IgD-negative memory B cell (primary cell): ENCODE results near the gene NOP14. TPM values are rescaled to one million over a fixed set of nuclear protein-coding genes. Genes with fewer than 3 reads are reported as not detected.
A peak's percentile ranks its signal among the peaks of the same experiment; 100 is the strongest.
"Not testable (repeated sequence)": the region's sequence is repeated elsewhere in the genome, so short reads cannot be mapped to it uniquely, and the experiment has no call there.

Source experiments
- H3K27ac Mint-ChIP-seq, 3 donors: one replicate each; pipeline ENCODE4 v1.8.0; 2020 to 2022; ENCODE audit warnings: mild to moderate bottlenecking in 3 of 3, mixed read lengths in 3 of 3, moderate library complexity in 1 of 3
- H3K27me3 Mint-ChIP-seq: one replicate; pipeline ENCODE4 v1.8.0; 2021; ENCODE audit warnings: mixed read lengths
- H3K36me3 Mint-ChIP-seq: one replicate; pipeline ENCODE4 v1.8.0; 2020; ENCODE audit warnings: mild to moderate bottlenecking, mixed read lengths
- H3K4me1 Mint-ChIP-seq, 3 donors: one replicate each; pipeline ENCODE4 v1.8.0; 2020 to 2022; ENCODE audit warnings: mixed read lengths in 3 of 3, mild to moderate bottlenecking in 1 of 3
- H3K4me3 Mint-ChIP-seq, 4 donors: one replicate each; pipeline ENCODE4 v1.8.0; 2020 to 2022; ENCODE audit warnings: mild to moderate bottlenecking in 4 of 4, mixed read lengths in 4 of 4, moderate library complexity in 3 of 4
- H3K9me3 Mint-ChIP-seq, 3 donors: one replicate each; pipeline ENCODE4 v1.8.0; 2020 to 2021; ENCODE audit warnings: mixed read lengths in 3 of 3, mild to moderate bottlenecking in 1 of 3
- polyA plus RNA-seq: library from polyadenylated mRNA; unstranded; fragments of 300-500 nt; fragmentation: Illumina TruSeq; gene quantifications from one replicate; pipeline ENCODE4 v1.2.3, GENCODE V29; 2021

Gene NOP14
- polyA plus RNA-seq, 1 donor from 2014 or later, result 18.9 TPM

- peaks cover 4% of the 10 kb centered on the region for H3K27me3 Mint-ChIP-seq
Observed at GRCh38 chr4:2977211-2978088, 14.2 kb upstream of the NOP14 start.

GRCh38 chr4:2971275-2971674 lies 8.1 kb upstream of the NOP14 start:
- Mint-ChIP-seq H3K27me3 (peaks cover 4% of the 10 kb centered on the region), H3K9me3 (no peaks in the 10 kb centered on the region), H3K4me1 (peaks cover 0 to 2% (median 0%) of the 10 kb centered on the region in 3 donors), H3K27ac (no peak overlapping the region), H3K36me3 (peaks cover 2% of the 10 kb centered on the region), H3K4me3 (no peak overlapping the region)

More at GRCh38 chr4:2977211-2978088, 14.2 kb upstream of the NOP14 start:
- no peak overlapping the region for H3K4me3 Mint-ChIP-seq
- peaks cover 0 to 4% (median 4%) of the 10 kb centered on the region in 3 donors for H3K9me3 Mint-ChIP-seq
- H3K36me3 Mint-ChIP-seq, result peaks cover 2% of the 10 kb centered on the region
- H3K4me1 Mint-ChIP-seq, result peaks cover 0 to 3% (median 0%) of the 10 kb centered on the region in 3 donors
- no peak overlapping the region for H3K27ac Mint-ChIP-seq

- Mint-ChIP-seq H3K36me3 (peaks cover 2% of the 10 kb centered on the region), H3K27ac (peak overlapping the region in 1 of 3 donors; percentile 31), H3K9me3 (no peaks in the 10 kb centered on the region), H3K27me3 (peaks cover 2% of the 10 kb centered on the region), H3K4me3 (peak overlapping the region in 1 of 4 donors; percentile 14), H3K4me1 (peaks cover 0 to 9% (median 4%) of the 10 kb centered on the region in 3 donors)
Observed at GRCh38 chr4:2968381-2968780, 5.2 kb upstream of the NOP14 start.

- no peaks in the 10 kb centered on the region for H3K36me3 Mint-ChIP-seq
- H3K9me3 Mint-ChIP-seq, result no peaks in the 10 kb centered on the region
- peak overlapping the region in 2 of 3 donors; percentile 33 to 66 for H3K27ac Mint-ChIP-seq
- peaks cover 14 to 22% (median 17%) of the 10 kb centered on the region in 3 donors for H3K4me1 Mint-ChIP-seq
- H3K4me3 Mint-ChIP-seq, result peak overlapping the region in 2 of 4 donors; percentile 15 to 96
- H3K27me3 Mint-ChIP-seq, result peaks cover 2% of the 10 kb centered on the region
Observed at GRCh38 chr4:2965262-2965661, 2.1 kb upstream of the NOP14 start.

- peak overlapping the region; percentile 90 to 97 (median 95) for H3K4me3 Mint-ChIP-seq
- no peaks in the 10 kb centered on the region for H3K36me3 Mint-ChIP-seq
- no peaks in the 10 kb centered on the region for H3K9me3 Mint-ChIP-seq
- peaks cover 16 to 22% (median 17%) of the 10 kb centered on the region in 3 donors for H3K4me1 Mint-ChIP-seq
- H3K27me3 Mint-ChIP-seq, result peaks cover 2% of the 10 kb centered on the region
- peak overlapping the region in 2 of 3 donors; percentile 33 to 67 for H3K27ac Mint-ChIP-seq
Observed at GRCh38 chr4:2964706-2965258, 1.6 kb upstream of the NOP14 start.

DNA sequence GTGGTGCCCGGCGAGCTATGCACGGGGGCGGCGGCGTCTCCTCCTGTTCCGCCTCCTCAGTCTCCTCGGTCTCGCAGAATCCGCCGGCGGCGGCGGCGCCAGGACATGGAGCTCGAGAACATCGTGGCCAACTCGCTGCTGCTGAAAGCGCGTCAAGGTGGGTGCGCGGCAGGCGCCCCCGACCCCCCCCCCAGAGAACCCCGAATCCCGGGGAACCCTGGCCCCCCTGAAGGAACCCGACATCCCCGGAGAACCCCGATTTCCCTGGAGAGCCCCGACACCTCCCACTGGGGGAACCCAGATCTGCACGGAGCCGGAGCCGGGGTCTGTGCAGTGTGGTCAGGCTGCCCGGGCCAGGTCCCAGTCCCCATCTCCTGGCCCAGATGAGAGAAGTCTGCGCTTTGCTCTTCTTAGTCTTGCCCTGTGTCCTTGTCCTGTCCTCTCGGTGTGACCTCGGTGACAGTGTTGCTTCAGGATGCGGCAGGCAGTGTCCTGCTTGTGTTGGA lies 813 bp upstream of the NOP14 start:
- no peaks in the 10 kb centered on the region for H3K36me3 Mint-ChIP-seq

GRCh38 chr4:2962614-2963174 lies 512 bp downstream of the NOP14 start:
- Mint-ChIP-seq H3K36me3 (no peaks in the 10 kb centered on the region), H3K27ac (peak overlapping the region; percentile 91 to 96 (median 92)), H3K27me3 (peaks cover 2% of the 10 kb centered on the region), H3K4me3 (peak overlapping the region; percentile 90 to 97 (median 95)), H3K4me1 (peaks cover 28 to 30% (median 29%) of the 10 kb centered on the region in 3 donors), H3K9me3 (no peaks in the 10 kb centered on the region)

More for the DNA sequence above, 813 bp upstream of the NOP14 start:
- H3K4me1 Mint-ChIP-seq, result peaks cover 17 to 27% (median 21%) of the 10 kb centered on the region in 3 donors
- peak overlapping the region; percentile 90 to 97 (median 95) for H3K4me3 Mint-ChIP-seq
- H3K27ac Mint-ChIP-seq, result peak overlapping the region in 2 of 3 donors; percentile 67 to 83
- H3K27me3 Mint-ChIP-seq, result peaks cover 2% of the 10 kb centered on the region
- no peaks in the 10 kb centered on the region for H3K9me3 Mint-ChIP-seq

GRCh38 chr4:2961811-2962441 lies 1.3 kb downstream of the NOP14 start:
- Mint-ChIP-seq H3K4me3 (peak overlapping the region; percentile 90 to 97 (median 95)), H3K27me3 (peaks cover 2% of the 10 kb centered on the region), H3K36me3 (no peaks in the 10 kb centered on the region), H3K27ac (peak overlapping the region; percentile 91 to 96 (median 92)), H3K9me3 (no peaks in the 10 kb centered on the region), H3K4me1 (peaks cover 28 to 33% (median 32%) of the 10 kb centered on the region in 3 donors)

DNA sequence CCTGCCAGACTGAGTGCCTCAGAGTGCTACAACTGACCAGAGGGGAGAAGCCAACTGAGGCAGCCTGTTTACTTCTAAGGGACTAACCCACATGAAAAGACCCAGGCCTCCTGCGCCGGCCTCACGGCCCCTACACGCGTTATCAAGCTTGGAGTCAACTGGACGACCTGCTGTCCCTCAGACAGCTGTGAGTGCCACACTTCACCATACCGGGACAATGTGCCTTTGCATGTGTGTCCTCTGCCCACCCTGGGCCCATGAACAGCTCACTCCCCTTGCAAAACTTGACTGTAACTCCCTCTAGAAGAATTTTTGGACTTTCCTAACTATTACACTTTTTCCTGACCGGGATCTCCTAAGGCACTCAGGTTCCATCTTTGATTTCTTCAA lies 1.8 kb downstream of the NOP14 start:
- H3K4me1 Mint-ChIP-seq, result peaks cover 31 to 34% (median 32%) of the 10 kb centered on the region in 3 donors

GRCh38 chr4:2960450-2960849 lies 2.8 kb downstream of the NOP14 start:
- H3K27ac Mint-ChIP-seq, H3K36me3 Mint-ChIP-seq, H3K4me3 Mint-ChIP-seq, H3K27me3 Mint-ChIP-seq, H3K9me3 Mint-ChIP-seq: not testable (repeated sequence)
- peaks cover 31 to 35% (median 32%) of the 10 kb centered on the region in 3 donors for H3K4me1 Mint-ChIP-seq

More for the DNA sequence above, 1.8 kb downstream of the NOP14 start:
- Mint-ChIP-seq H3K27me3 (peaks cover 2% of the 10 kb centered on the region), H3K4me3 (peak overlapping the region; percentile 90 to 97 (median 95)), H3K9me3 (no peaks in the 10 kb centered on the region), H3K36me3 (no peaks in the 10 kb centered on the region), H3K27ac (peak overlapping the region; percentile 91 to 96 (median 92))

GRCh38 chr4:2958446-2958845 lies 4.8 kb downstream of the NOP14 start:
- no peaks in the 10 kb centered on the region for H3K27me3 Mint-ChIP-seq
- no peak overlapping the region for H3K4me3 Mint-ChIP-seq
- no peaks in the 10 kb centered on the region for H3K36me3 Mint-ChIP-seq
- peak overlapping the region; percentile 3 to 64 (median 60) for H3K27ac Mint-ChIP-seq
- H3K4me1 Mint-ChIP-seq, result peaks cover 28 to 32% (median 32%) of the 10 kb centered on the region in 3 donors
- no peaks in the 10 kb centered on the region for H3K9me3 Mint-ChIP-seq

DNA sequence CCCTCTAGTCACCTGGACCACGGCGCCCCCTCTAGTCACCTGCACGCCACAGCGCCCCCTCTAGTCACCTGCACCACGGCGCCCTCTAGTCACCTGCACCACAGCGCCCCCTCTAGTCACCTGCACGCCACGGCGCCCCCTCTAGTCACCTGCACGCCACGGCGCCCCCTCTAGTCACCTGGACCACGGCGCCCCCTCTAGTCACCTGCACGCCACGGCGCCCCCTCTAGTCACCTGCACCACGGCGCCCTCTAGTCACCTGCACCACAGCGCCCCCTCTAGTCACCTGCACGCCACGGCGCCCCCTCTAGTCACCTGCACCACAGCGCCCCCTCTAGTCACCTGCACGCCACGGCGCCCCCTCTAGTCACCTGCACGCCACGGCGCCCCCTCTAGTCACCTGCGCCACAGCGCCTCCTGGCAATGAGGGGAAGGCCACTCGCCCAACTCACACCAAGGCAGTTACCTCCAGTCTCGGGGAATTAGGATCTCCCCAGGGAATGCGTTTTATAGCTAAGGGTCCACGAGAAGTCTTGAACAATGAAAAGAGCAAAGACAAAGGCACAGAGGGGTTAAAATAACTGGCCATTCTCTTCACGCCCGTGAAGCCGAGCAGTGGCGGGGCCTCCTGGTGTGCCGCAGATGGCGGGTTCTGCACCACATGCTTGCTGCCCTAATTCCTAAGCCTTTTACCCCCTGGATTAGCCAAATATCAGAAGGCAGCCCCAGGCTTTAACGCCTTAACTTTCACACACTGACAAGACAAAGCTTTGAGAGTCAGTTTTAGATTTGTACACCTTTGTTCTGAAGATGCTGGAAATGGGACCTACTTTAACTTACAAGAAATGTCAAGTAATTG lies 7.8 kb downstream of the NOP14 start:
- Mint-ChIP-seq H3K4me3 (peak overlapping the region in 2 of 4 donors; percentile 25 to 29), H3K27ac (peak overlapping the region in 2 of 3 donors; percentile 85 to 87)
- H3K9me3 Mint-ChIP-seq, result not testable (repeated sequence)

GRCh38 chr4:2954358-2955185 lies 8.6 kb downstream of the NOP14 start:
- H3K27me3 Mint-ChIP-seq, result no peaks in the 10 kb centered on the region
- H3K4me3 Mint-ChIP-seq, result peak overlapping the region in 2 of 4 donors; percentile 11 to 22
- peaks cover 6% of the 10 kb centered on the region for H3K36me3 Mint-ChIP-seq
- H3K9me3 Mint-ChIP-seq, result no peaks in the 10 kb centered on the region
- H3K27ac Mint-ChIP-seq, result peak overlapping the region; percentile 80 to 87 (median 81)
- H3K4me1 Mint-ChIP-seq, result peaks cover 11 to 18% (median 16%) of the 10 kb centered on the region in 3 donors

More for the DNA sequence above, 7.8 kb downstream of the NOP14 start:
- H3K27me3 Mint-ChIP-seq, H3K36me3 Mint-ChIP-seq: not testable (repeated sequence)
- peaks cover 15 to 21% (median 20%) of the 10 kb centered on the region in 3 donors for H3K4me1 Mint-ChIP-seq
